Measurements from ENCODE around the gene IFNLR1.

Gene IFNLR1

GRCh38 chr1:24175033-24175755 is 11.9 kb downstream of the IFNLR1 start:
- DNase-seq, result no peak

GRCh38 chr1:24173638-24174575 is 13.2 kb downstream of the IFNLR1 start:
- DNase-seq, result no peak

- no peak for DNase-seq
These were observed 14.5 kb downstream of the IFNLR1 start for GRCh38 chr1:24172598-24172997.

- DNase-seq, result no peak
These were observed 17.8 kb downstream of the IFNLR1 start for GRCh38 chr1:24169286-24169685.

- no peak for DNase-seq
These were observed 18.8 kb downstream of the IFNLR1 start for GRCh38 chr1:24168245-24168644.

GRCh38 chr1:24167008-24167407 is 20.1 kb downstream of the IFNLR1 start:
- DNase-seq, result no peak

GRCh38 chr1:24165500-24165899 is 21.6 kb downstream of the IFNLR1 start:
- DNase-seq, result no peak

GRCh38 chr1:24164004-24164403 is 23.1 kb downstream of the IFNLR1 start:
- DNase-seq, result no peak

- no peak for DNase-seq
These were observed 24.9 kb downstream of the IFNLR1 start for GRCh38 chr1:24162201-24162600.

GRCh38 chr1:24161270-24161669 is 25.8 kb downstream of the IFNLR1 start:
- no peak for DNase-seq

- no peak for DNase-seq
These were observed 27.7 kb downstream of the IFNLR1 start for GRCh38 chr1:24159366-24159765.

GRCh38 chr1:24157918-24158481 is 29.1 kb downstream of the IFNLR1 start:
- DNase-seq, result no peak

GRCh38 chr1:24156542-24157260 is 30.4 kb downstream of the IFNLR1 start:
- DNase-seq, result no peak

- DNase-seq, result no peak
These were observed 31.9 kb downstream of the IFNLR1 start for GRCh38 chr1:24155011-24155782.

GRCh38 chr1:24154215-24154614 is 32.9 kb downstream of the IFNLR1 start:
- DNase-seq, result no peak

- DNase-seq, result no peak
These were observed 34.2 kb downstream of the IFNLR1 start for GRCh38 chr1:24152631-24153494.

- no peak for DNase-seq
These were observed 35.9 kb downstream of the IFNLR1 start for GRCh38 chr1:24151175-24151533.

GRCh38 chr1:24150234-24151174 is 36.6 kb downstream of the IFNLR1 start:
- DNase-seq, result no peak

GRCh38 chr1:24149866-24150233 is 37.2 kb downstream of the IFNLR1 start:
- DNase-seq, result no peak

- no peak for DNase-seq
These were observed 39.3 kb downstream of the IFNLR1 start for GRCh38 chr1:24147816-24148215.

Measured in GF-D8 (cell line).